K562 (cell line): ENCODE data around the gene SEMA5A. TPM values are rescaled to one million over a fixed set of nuclear protein-coding genes. Genes with fewer than 3 reads are reported as not detected.

Experiments used
- ATAC-seq: fragments of 200-7000 bp; cut with Tn5 transposase; 3 replicates; pipeline ENCODE4 v1.9.1; 2020; ENCODE audit warnings: moderate library complexity
- BruUV-seq: library from RNA; stranded (reverse); fragments of 400-500 nt; replicated peaks from 2 replicates; lab custom pipeline; 2021; lab: Mats Ljungman, UMichigan
- CTCF ChIA-PET: fragments of 300-600 bp; formaldehyde crosslinking; extraction: SDS; loops from one replicate; lab custom pipeline; 2021; ENCODE audit warnings: low intra/inter-chr PET ratio; lab: Yijun Ruan, JAX
- POLR2A ChIA-PET: fragments of 300-600, 350-650 bp; sonication (Branson Sonifier 250); formaldehyde crosslinking; extraction: SDS; loops from one replicate; lab custom pipeline; 2021; ENCODE audit warnings: antibody characterized with exemption, inconsistent platforms; lab: Yijun Ruan, JAX
- DNase-seq, 4 experiments: peaks; one replicate each; pipeline versions ENCODE4 v3.0.0 to v3.0.0-alpha.2; 2011 to 2018; ENCODE audit warnings: low spot score in 3 of 4, mixed read lengths in 3 of 4; ENCODE audit errors: extremely low read depth in 1 of 4
- FAIRE-seq: peaks from 2 replicates; lab custom pipeline; 2011; peaks lifted over from hg19 to GRCh38; lab: Jason Lieb, UNC
- H2AFZ ChIP-seq: 2 replicates; pipeline ENCODE4 v1.6.0; 2011; ENCODE audit warnings: low read depth, low read length, control low read depth, inconsistent platforms
- H3K27ac ChIP-seq: fragments of 200-600 bp; 3 replicates; pipeline ENCODE4 v1.8.0; 2011; ENCODE audit warnings: low read depth, mild to moderate bottlenecking, control low read depth, inconsistent platforms, low read length, moderate library complexity, mixed read lengths; ENCODE audit errors: extremely low read depth
- H3K27me3 ChIP-seq, 2 experiments: fragments of 300-600 bp in 1 of 2; 2 replicates in 1 of 2; 3 replicates in 1 of 2; pipeline versions ENCODE4 v1.6.0 to v1.8.0; 2011; ENCODE audit warnings: inconsistent platforms in 2 of 2, low read length in 2 of 2, mild to moderate bottlenecking in 1 of 2, mixed read lengths in 1 of 2, moderate library complexity in 1 of 2; ENCODE audit not compliant: control insufficient read depth in 2 of 2, insufficient read depth in 2 of 2
- H3K36me3 ChIP-seq: fragments of 300-600 bp; 3 replicates; pipeline ENCODE4 v1.8.0; 2011; ENCODE audit warnings: mild to moderate bottlenecking, low read length, inconsistent platforms; ENCODE audit not compliant: control insufficient read depth, insufficient read depth
- H3K4me1 ChIP-seq, 2 experiments: fragments of 200-600 bp in 1 of 2; replicated peaks in 1 of 2; 2 replicates in 1 of 2; 3 replicates in 1 of 2; pipeline versions ENCODE4 v1.5.1 to v1.8.0; 2011; ENCODE audit warnings: inconsistent platforms in 2 of 2, low read length in 2 of 2, mild to moderate bottlenecking in 1 of 2, mixed read lengths in 1 of 2, moderate library complexity in 1 of 2; ENCODE audit not compliant: control insufficient read depth in 2 of 2, insufficient read depth in 2 of 2
- H3K4me2 ChIP-seq: 2 replicates; pipeline ENCODE4 v1.6.1; 2011; ENCODE audit warnings: low read length, control low read depth, inconsistent platforms, mixed read lengths; ENCODE audit not compliant: insufficient read depth
- H3K4me3 ChIP-seq: fragments of 200-600 bp; sonication (generic), shearing (Covaris generic); 2 replicates; pipeline ENCODE4 v1.5.1; 2016; ENCODE audit warnings: control low read depth, inconsistent platforms
- H3K79me2 ChIP-seq: fragments of 200-600 bp; 3 replicates; pipeline ENCODE4 v1.8.0; 2011; ENCODE audit warnings: low read length, inconsistent platforms; ENCODE audit not compliant: control insufficient read depth, insufficient read depth
- H3K9ac ChIP-seq, 2 experiments: 2 replicates each; pipeline versions ENCODE4 v1.6.0 to v1.6.1; 2011; ENCODE audit warnings: low read depth in 2 of 2, low read length in 2 of 2, control low read depth in 1 of 2, inconsistent platforms in 1 of 2, mild to moderate bottlenecking in 1 of 2, mixed read lengths in 1 of 2; ENCODE audit not compliant: insufficient read depth in 1 of 2
- H3K9me1 ChIP-seq: one replicate; pipeline ENCODE4 v1.6.0; 2011; ENCODE audit warnings: inconsistent platforms, mild to moderate bottlenecking, low read length, moderate library complexity; ENCODE audit not compliant: control insufficient read depth, insufficient read depth
- H3K9me3 ChIP-seq: replicated peaks from 2 replicates; pipeline ENCODE4 v1.5.1; 2011; ENCODE audit warnings: low read depth, low read length, inconsistent platforms; ENCODE audit not compliant: control insufficient read depth, insufficient read depth
- H4K20me1 ChIP-seq: replicated peaks from 2 replicates; pipeline ENCODE4 v1.6.1; 2011; ENCODE audit warnings: low read length, inconsistent platforms, mixed read lengths; ENCODE audit not compliant: control insufficient read depth, insufficient read depth
- EWSR1 ChIP-seq: fragments of 450-650 bp; IDR thresholded peaks from 2 replicates; pipeline ENCODE4 v1.6.1; 2018; ENCODE audit warnings: borderline replicate concordance, mild to moderate bottlenecking, low read depth, moderate library complexity; ENCODE audit not compliant: partially characterized antibody
- MAFF ChIP-seq: IDR thresholded peaks from 2 replicates; pipeline ENCODE4 v1.6.1; 2012; ENCODE audit warnings: low read length, improper control_type of control experiment
- MAFG ChIP-seq: fragments of 450-650 bp; conservative IDR thresholded peaks from 2 replicates; pipeline ENCODE4 v1.6.1; 2016; ENCODE audit warnings: missing genetic modification characterization, missing compliant biosample characterization
- MAFK ChIP-seq: IDR thresholded peaks from 2 replicates; pipeline ENCODE4 v1.6.1; 2011; ENCODE audit warnings: low read length, improper control_type of control experiment
- STAT5A ChIP-seq: IDR thresholded peaks from 2 replicates; pipeline ENCODE4 v1.6.1; 2012; ENCODE audit warnings: low read length, inconsistent platforms, borderline replicate concordance
- TCF3 ChIP-seq: sonication (generic); formaldehyde crosslinking; IDR thresholded peaks from 2 replicates; pipeline ENCODE4 v1.4.0; 2020; ENCODE audit warnings: mild to moderate bottlenecking, missing genetic modification reagents
- ZNF197 ChIP-seq: fragments of 200-800 bp; sonication (Bioruptor generic); IDR thresholded peaks from 2 replicates; pipeline ENCODE4 v1.6.1; 2016; ENCODE audit warnings: low read depth, missing genetic modification characterization, missing compliant biosample characterization
- ZNF316 ChIP-seq: fragments of 450-650 bp; IDR thresholded peaks from 2 replicates; pipeline ENCODE4 v1.6.1; 2016
- WGBS: fragments of 100-300 bp; shearing (Covaris generic); methylation state at CpG from one replicate; pipeline ENCODE4 v1.1.6; 2016; ENCODE audit warnings: low coverage, mixed read lengths; ENCODE audit not compliant: insufficient coverage; ENCODE audit errors: missing lambda C conversion rate; 5-methylcytosine and 5-hydroxymethylcytosine counted together
- in situ Hi-C: fragments of 300-500 bp; cut with MboI; formaldehyde crosslinking; loops from 4 replicates; pipeline ENCODE4 v1.15.0; 2018; ENCODE audit warnings: inconsistent platforms, mixed read lengths
- intact Hi-C: fragments of 100-400 bp; cut with micrococcal nuclease; formaldehyde crosslinking; loops from 2 replicates; pipeline ENCODE4 v1.14.2; 2022
- polyA plus RNA-seq, 8 experiments: library from polyadenylated mRNA; depleted of rRNA in 4 of 8; stranded (reverse) in 5 of 8; unstranded in 3 of 8; fragments of >200 nt; fragmentation: Nextera tagmentation in 2 of 8; fragmentation: Illumina TruSeq in 1 of 8; extraction: Ambion mirVana in 2 of 8; extraction: Trizol in 1 of 8; gene quantifications; 2 replicates each; pipeline versions ENCODE4 v1.2.1 to v1.2.3, GENCODE V29; 2011 to 2014; ENCODE audit warnings: inconsistent platforms in 1 of 8, missing spikeins in 1 of 8
- total RNA-seq, 7 experiments: library from RNA; depleted of rRNA in 6 of 7; stranded (reverse); fragments of >200 nt in 6 of 7; fragmentation: Illumina TruSeq in 2 of 7; extraction: Trizol in 2 of 7; gene quantifications; 2 replicates each; pipeline versions ENCODE4 v1.2.1 to v1.2.3, GENCODE V29; 2011 to 2021; ENCODE audit warnings: low replicate concordance in 1 of 7
- TF ChIP-seq, protein P1 (sequence below): fragments of 450-650 bp; IDR thresholded peaks from one replicate; pipeline ENCODE4 v1.6.1; 2018; ENCODE audit warnings: mild to moderate bottlenecking, moderate library complexity; ENCODE audit not compliant: partially characterized antibody
- TF ChIP-seq, protein P2 (sequence below), 2 experiments: fragments of 450-650 bp; IDR thresholded peaks; 2 replicates each; pipeline ENCODE4 v1.6.1; 2018; ENCODE audit warnings: mild to moderate bottlenecking in 2 of 2, low read depth in 1 of 2; ENCODE audit not compliant: partially characterized antibody in 2 of 2

The SEMA5A gene
- total and polyA plus RNA-seq, 9 of the 15 experiments (the other 6 are each of a cell fraction or from before 2014, with no cell fraction given), result 0.02 TPM; not detected in 8

- no peaks in the 10 kb centered on the region for H3K9me3 ChIP-seq
- WGBS, result 4% methylated on average over 4 of the region's 4 CpGs
- H3K4me2 ChIP-seq, result no peak overlapping the region
- BruUV-seq, result no TSS peak
- no peak for FAIRE-seq
- no peaks in the 10 kb centered on the region for H3K36me3 ChIP-seq
- no peak for DNase-seq
- TF ChIP-seq MAFG (tag) (peak; percentile 60), ZNF197 (CRISPR knock-in tag) (no peak), TCF3 (CRISPR knock-in tag) (no peak), MAFF (peak; percentile 28; the same call in 1 of the 2 replicates), ZNF316 (peak; percentile 22; the same call in 1 of the 2 replicates), MAFK (peak; percentile 31; the same call in 1 of the 2 replicates), EWSR1 (no peak), STAT5A (no peak)
- TF ChIP-seq, protein P1, sequence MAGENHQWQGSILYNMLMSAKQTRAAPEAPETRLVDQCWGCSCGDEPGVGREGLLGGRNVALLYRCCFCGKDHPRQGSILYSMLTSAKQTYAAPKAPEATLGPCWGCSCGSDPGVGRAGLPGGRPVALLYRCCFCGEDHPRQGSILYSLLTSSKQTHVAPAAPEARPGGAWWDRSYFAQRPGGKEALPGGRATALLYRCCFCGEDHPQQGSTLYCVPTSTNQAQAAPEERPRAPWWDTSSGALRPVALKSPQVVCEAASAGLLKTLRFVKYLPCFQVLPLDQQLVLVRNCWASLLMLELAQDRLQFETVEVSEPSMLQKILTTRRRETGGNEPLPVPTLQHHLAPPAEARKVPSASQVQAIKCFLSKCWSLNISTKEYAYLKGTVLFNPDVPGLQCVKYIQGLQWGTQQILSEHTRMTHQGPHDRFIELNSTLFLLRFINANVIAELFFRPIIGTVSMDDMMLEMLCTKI, result no peak
- TF ChIP-seq, protein P2, sequence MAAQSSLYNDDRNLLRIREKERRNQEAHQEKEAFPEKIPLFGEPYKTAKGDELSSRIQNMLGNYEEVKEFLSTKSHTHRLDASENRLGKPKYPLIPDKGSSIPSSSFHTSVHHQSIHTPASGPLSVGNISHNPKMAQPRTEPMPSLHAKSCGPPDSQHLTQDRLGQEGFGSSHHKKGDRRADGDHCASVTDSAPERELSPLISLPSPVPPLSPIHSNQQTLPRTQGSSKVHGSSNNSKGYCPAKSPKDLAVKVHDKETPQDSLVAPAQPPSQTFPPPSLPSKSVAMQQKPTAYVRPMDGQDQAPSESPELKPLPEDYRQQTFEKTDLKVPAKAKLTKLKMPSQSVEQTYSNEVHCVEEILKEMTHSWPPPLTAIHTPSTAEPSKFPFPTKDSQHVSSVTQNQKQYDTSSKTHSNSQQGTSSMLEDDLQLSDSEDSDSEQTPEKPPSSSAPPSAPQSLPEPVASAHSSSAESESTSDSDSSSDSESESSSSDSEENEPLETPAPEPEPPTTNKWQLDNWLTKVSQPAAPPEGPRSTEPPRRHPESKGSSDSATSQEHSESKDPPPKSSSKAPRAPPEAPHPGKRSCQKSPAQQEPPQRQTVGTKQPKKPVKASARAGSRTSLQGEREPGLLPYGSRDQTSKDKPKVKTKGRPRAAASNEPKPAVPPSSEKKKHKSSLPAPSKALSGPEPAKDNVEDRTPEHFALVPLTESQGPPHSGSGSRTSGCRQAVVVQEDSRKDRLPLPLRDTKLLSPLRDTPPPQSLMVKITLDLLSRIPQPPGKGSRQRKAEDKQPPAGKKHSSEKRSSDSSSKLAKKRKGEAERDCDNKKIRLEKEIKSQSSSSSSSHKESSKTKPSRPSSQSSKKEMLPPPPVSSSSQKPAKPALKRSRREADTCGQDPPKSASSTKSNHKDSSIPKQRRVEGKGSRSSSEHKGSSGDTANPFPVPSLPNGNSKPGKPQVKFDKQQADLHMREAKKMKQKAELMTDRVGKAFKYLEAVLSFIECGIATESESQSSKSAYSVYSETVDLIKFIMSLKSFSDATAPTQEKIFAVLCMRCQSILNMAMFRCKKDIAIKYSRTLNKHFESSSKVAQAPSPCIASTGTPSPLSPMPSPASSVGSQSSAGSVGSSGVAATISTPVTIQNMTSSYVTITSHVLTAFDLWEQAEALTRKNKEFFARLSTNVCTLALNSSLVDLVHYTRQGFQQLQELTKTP (IDR thresholded peaks at IDR 0.05; ENCODE audit: low read depth in 1 of 2, partially characterized antibody in 2 of 2), result no peak
- ChIA-PET POLR2A (no interaction called here), CTCF (no interaction called here)
- H3K79me2 ChIP-seq, result no peaks in the 10 kb centered on the region
- intact Hi-C loops, result no loop called here
- no peak overlapping the region for H3K4me3 ChIP-seq
- in situ Hi-C loops, result no loop called here
- no peaks in the 10 kb centered on the region for H4K20me1 ChIP-seq
- H3K9ac ChIP-seq, result no peak overlapping the region
- no peaks in the 10 kb centered on the region for H3K4me1 ChIP-seq
- H3K27me3 ChIP-seq, result no peaks in the 10 kb centered on the region; a peak in 1 of 5 replicates
- H3K9me1 ChIP-seq, result no peaks in the 10 kb centered on the region
- no peak overlapping the region for H3K27ac ChIP-seq
- ATAC-seq, result no peak
- no peak overlapping the region for H2AFZ ChIP-seq
Observed at GRCh38 chr5:9218358-9218757, 327.5 kb downstream of the SEMA5A start.
